Activated naive CD4-positive, alpha-beta T cell (primary cell): ENCODE results near the gene DGKD.
A peak's percentile ranks its signal among the peaks of the same experiment; 100 is the strongest.

ENCODE experiments used
- DNase-seq, 4 experiments: peaks; one replicate each; lab custom pipeline; 2025; lab: John Stamatoyannopoulos, UW

The DGKD gene

DNA sequence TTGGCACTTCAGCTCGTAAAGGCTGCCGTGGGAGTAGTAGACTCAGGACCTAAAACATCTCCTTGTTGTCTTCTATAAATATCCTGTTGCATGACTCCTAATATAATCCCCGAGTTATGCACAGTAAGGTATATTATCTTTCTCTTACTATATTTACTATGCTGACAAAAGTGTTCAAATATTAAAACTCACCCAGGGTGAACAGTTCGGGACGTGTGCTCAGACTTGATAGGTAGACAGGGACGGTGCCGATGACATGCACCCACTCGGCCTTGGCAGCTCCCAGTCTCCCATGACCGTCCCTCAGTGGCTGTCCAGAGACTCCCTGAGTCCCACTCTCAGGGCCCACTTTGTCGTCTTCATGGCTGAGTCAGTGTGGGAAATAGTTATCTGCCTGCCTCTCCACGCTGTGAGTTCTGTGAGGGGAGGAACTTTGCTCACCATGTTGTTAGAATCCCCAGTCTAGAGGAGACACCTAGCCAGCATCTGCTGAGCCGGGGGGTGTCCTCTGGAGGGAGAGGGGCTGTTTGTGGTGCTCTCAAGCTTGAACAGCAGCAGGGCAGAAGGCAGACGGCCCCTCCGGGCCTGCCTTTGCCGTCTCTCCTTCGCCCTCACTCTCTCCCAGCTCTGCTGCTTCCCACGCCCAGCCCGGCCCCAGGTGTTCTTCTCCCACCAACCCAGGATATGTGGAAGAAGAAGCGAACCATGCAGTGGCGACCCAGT is 75.0 kb downstream of the DGKD start:
- no peak for DNase-seq

DNA sequence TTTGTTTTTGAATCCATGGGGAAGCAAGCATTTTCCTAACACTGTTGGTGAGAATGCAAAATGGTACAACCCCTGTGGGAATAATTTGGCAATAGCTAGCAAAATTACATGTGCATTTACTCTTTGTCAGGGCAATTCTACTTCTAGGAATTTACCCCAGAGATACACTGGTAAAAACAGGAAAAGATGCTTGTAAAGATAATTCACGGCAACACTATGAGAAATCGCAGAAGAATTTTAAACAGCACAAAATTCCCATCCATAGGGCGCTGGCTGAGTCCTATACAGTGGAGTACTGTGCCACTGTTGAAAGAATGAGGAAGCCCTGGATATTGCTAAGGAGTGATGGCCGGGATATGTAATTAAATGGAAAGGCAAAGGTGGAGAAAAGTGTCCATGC is 75.8 kb downstream of the DGKD start:
- no peak for DNase-seq

DNA sequence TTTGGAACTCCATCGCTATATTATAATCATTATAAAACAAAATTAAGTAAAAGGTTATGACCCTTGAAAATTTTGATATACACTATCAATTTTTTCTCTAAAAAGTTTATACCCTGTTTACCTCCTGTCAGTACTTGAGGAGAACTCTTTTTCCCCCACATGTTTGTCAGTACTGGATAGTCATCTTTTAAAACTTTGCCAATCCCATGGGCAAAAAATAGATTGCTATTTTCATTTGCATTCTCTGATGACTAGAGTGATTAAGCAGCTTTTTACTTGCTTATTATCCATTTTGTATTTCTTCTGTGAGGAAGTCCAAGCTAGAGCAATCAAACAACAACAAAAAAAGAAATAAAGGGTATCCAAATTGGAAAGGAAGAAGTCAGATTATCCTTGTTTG is 76.4 kb downstream of the DGKD start:
- DNase-seq, result no peak

- no peak for DNase-seq
These were observed 78.7 kb downstream of the DGKD start for GRCh38 chr2:233433029-233433428.

DNA sequence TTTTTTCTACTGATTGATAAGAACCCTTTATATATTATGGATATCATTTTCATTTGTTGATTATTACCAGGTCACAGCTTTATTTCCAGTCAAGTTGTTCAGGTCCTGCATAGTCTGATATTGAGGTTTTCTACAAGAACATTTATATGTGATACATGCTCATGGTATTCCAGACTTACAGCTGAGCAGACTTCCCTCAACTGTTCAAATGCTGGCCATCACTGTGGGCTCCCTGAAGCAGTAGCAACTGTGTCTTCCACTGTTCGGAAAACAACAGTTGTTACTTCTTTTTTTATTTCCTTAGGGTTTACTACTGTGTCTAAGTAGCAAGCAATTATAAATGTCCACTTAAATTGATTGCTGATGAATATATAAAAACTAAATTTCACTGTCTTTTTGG is 79.5 kb downstream of the DGKD start:
- DNase-seq, result no peak

- DNase-seq, result no peak
These were observed 80.5 kb downstream of the DGKD start for GRCh38 chr2:233434666-233435330.

GRCh38 chr2:233435436-233436190 is 81.3 kb downstream of the DGKD start:
- no peak for DNase-seq

- no peak for DNase-seq
These were observed 81.9 kb downstream of the DGKD start for GRCh38 chr2:233436191-233436581.

DNA sequence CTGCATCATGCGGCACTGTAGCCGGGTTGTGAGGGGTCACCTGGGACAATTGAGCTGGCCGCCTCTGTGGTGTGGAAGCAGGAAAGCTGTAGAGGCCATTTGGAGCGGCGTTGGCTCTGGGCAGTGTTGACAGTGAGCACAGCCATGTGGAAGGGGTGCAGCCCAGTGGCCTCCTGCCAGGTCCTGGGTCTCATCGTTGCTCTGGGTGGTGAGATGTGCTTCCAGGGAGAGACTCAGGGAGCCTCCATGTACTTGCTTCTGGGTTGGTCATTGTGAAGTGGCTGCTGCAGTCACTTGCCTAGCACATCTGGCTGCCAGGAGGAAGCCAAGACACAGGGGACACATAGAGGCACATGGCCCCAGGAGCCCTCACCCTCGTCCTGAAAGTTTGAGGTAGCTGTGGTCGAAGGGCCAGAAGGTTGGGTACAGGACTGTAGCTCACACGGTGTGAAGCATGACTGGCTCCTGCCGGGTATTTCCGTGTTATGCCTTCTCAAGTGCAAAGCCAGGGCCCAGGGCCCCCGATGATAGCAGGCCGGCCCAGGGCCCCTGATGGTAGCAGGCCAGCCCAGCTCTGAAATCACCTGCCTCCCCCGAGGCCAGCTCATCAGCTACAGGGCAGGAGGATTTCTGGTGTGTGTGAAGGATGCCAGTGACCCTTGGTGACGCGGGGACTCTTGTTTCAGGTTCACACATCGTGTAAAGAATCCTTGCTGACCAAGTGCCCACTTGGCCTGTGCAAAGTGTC is 82.6 kb downstream of the DGKD start:
- DNase-seq, result no peak

DNA sequence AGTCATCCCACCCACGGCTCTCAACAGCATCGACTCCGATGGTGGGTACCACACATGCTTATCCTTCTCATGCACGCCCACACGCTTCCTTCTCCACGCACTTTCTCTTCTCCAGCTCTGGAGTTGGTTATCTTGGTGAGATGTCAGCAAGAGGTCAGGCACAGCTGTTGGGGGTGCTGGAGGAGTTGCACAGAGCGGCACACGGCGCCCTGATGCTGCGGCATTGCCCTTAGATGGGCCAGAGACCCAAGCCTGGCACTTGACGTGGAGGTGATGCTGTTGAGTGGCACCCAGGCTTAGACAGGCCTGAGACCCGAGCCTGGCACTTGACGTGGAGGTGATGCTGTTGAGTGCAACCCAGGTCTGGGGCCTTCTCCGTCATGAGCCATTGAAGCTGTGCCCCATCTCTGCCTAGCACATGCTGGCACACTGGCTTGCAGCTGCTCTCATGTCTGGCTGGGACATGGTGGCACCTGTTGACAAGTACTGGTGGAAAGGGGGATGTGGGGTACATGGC is 83.2 kb downstream of the DGKD start:
- no peak for DNase-seq

- DNase-seq, result no peak
These were observed 84.4 kb downstream of the DGKD start for GRCh38 chr2:233438573-233439147.

DNA sequence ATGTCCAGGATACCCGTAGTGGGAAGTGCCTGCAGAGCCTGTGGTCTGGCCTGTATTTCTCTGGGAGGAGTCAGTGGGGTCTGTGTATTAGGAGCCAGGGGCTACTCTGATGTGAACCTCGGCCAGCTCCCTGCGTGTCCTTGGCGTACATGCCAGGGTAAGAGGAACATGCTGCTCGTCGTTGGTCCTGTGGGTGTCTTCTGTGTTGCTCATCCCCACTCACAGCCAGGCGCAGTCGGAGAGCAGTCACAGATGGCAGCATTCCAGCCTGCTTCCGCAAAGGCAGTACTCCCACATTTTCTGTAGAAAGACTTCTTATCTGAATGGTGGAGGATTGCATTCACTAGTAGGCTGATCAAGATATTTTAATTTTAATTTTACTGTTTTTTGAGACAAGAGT is 84.9 kb downstream of the DGKD start:
- no peak for DNase-seq

DNA sequence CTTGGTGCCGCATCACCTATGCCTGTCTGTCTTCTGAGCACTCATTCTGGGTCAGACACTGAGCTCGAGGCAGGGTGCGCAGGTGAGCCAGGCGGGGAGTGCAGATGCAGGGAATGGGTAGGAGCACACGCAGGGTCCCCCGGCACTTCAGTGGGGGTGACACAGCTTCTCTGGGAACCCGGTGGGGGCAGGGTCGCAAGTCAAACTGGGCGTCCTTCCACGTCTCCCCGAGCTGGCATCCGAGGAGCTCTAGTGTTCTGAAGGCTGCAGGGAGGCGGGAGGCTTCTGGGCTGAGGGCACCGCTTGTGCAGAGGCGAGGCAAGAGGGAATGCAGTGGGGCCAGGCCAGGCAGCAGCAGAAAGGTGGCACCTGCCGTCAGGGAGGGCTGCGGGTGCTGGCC is 86.0 kb downstream of the DGKD start:
- no peak for DNase-seq

- DNase-seq, result no peak
These were observed 86.4 kb downstream of the DGKD start for GRCh38 chr2:233440714-233441113.

- no peak for DNase-seq
These were observed 87.1 kb downstream of the DGKD start for GRCh38 chr2:233441161-233442027.

DNA sequence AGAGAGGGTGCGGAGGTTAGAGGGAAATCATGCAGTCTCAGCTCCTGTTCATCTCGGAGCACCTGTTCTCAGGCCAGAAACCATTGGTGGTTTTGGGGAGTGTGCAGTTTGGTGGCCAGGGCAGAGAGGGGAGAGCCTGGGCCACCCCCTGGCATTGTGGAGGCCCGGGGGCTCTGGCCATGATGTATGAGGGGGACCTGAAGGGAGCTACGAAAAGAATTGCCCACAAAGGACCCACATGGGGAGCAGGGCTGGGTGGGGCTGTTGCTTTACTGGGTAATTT is 87.7 kb downstream of the DGKD start:
- no peak for DNase-seq

- DNase-seq, result peak; percentile 19 to 75 (median 66)
These were observed 89.4 kb downstream of the DGKD start for GRCh38 chr2:233443511-233444183.

DNA sequence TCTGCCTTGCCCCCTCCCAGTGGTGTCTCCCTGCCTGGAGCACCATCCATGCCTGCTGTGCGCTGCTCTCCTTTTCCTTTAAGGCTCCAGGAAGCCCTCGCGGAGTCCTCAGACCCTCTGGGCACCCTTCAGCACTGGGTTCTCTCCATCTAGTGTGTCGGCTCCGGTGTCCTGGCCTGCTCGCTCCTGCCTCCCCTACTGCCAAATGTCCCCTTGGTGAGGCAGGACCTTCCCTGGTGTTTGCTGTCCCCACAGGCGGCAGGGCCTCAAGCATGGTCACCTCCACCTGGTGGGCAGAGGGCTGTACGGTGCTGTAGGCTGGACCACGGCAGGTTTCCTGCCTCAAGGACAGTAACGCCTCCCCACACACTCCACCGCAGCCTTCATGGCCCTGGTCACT is 90.2 kb downstream of the DGKD start:
- DNase-seq, result no peak

DNA sequence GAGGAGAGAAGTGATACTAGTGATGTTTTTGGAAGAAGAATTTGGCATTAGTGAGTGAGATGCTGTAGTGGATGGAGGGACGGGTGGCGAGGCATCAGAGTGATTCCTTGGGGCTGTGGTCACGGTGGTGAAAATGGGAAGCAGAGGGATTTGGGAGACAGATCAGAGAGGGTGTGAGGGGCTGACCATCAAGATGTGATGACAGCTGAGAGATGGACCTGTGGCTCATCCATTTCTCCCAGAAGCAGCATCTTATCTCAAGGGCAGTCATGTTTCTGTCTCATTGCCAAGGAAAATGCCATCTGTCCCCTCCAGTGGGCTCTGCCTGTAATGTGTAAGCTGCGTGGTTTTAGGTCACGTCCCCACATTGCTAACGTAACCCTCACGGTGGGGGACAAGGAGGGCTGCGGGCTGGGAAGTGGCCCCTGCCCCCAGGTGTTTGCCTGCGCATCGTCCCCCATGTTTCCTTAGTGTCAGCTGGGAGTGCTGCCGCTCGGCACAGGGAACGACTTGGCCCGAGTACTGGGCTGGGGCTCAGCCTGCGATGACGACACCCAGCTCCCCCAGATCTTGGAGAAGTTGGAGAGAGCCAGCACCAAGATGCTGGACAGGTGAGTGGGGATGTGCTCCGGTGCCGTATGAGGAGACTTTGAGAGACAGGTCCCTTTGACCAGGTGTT is 91.0 kb downstream of the DGKD start:
- no peak for DNase-seq

GRCh38 chr2:233446121-233446520 is 91.8 kb downstream of the DGKD start:
- no peak for DNase-seq
